T-helper 1 cell treated with Interleukin-12 subunit alpha and Interleukin-12 subunit beta and Interleukin-4 antibody, amounts not matched to agents 30 ng/mL and 1 ng/mL, for 36 hours (primary cell): Measurements from ENCODE around the gene CLN6. TPM values are rescaled to one million over a fixed set of nuclear protein-coding genes. Genes with fewer than 3 reads are reported as not detected.
"Not testable (repeated sequence)": the region's sequence is repeated elsewhere in the genome, so short reads cannot be mapped to it uniquely, and the experiment has no call there.

Experiments
- intact Hi-C: fragments of 100-400 bp; cut with micrococcal nuclease; formaldehyde crosslinking; loops from one replicate; pipeline ENCODE4 v1.15.1; 2024
- total RNA-seq: library from RNA; stranded (reverse); gene quantifications from 2 replicates; pipeline ENCODE4 v1.2.3, GENCODE V29; 2022

The CLN6 gene
- total RNA-seq, 1 donor from 2014 or later, result 69.1 TPM

DNA sequence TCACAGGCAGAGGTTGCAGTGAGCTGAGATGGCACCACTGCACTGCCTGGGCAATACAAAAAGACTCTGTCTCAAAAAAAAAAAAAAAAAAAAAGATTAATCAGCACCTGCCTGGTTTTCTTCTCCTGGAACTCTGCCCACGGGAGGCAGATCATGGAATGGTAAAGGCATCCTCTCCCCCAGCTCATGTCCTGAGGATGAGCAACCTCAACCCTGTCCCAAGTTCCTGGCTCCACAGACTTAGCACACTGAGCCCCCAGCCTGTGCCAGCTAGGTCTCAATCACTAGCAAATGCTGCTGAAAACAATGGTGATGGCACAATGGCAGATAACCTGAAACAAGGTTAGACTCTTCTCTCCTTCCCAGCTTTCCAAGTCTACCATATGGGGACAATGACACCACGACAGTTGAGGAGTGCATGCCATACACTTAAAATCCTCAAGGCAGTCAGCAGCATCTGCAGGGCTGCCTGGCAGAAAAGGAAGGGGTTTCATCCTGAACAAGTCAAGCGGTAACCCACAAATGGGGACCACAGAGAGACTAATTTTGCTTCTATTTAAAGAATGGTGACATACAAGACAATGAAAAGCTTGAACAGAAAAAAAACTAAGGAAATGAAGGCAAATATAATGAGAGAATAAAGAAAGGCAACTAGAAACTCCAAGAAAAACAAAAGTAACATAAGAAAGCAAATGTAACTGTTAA, 4.8 kb downstream of the CLN6 start:
- intact Hi-C loops, result no loop called here

DNA sequence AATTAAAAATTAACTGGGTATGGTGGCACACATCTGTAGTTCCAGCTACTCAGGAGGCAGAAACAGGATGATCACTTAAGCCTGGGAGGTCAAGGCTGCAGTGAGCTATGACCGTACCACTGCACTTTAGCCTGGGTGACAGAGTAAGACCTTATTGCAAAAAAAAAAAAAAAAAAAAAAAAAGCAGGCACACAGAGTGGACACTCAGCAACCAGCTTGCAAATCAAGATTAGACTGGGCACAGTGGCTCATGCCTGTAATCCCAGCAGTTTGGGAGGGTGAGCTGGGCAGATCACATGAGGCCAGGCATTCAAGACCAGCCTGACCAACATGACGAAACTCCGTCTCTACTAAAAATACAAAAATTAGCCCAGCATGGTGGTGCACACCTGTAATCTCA, 5.4 kb downstream of the CLN6 start:
- intact Hi-C loops, result no loop called here

DNA sequence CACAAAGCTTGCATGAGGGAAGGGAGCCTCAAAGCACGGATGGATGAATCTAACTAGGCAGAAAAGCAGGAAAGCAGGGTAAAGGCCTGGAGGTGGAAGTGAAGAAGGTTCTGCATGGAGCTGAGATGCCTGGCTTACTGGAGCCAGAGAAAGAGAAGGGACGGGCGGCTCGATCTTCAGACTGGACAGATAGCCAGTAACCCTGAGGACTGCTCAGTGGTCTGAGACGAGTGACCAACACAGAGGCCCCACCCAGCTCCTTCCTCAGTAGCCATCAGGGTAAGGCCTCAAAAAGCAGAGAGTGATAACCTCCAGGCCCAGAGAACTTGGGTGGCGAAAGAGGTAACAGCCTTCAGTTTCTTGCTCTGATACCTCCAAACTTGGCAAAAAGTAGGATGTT, 6.4 kb downstream of the CLN6 start:
- intact Hi-C loops, result no loop called here

DNA sequence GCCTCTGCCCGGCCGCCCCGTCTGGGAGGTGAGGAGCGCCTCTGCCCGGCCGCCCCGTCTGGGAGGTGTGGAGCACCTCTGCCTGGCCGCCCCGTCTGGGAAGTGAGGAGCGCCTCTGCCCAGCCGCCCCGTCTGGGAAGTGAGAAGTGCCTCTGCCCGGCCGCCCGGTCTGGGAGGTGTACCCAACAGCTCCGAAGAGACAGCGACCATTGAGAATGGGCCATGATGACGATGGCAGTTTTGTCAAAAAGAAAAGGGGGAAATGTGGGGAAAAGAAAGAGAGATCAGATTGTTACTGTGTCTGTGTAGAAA, 7.1 kb downstream of the CLN6 start:
- intact Hi-C loops, result not testable (repeated sequence)

- intact Hi-C loops, result not testable (repeated sequence)
Measured at GRCh38 chr15:68221530-68222431, 7.7 kb downstream of the CLN6 start.

DNA sequence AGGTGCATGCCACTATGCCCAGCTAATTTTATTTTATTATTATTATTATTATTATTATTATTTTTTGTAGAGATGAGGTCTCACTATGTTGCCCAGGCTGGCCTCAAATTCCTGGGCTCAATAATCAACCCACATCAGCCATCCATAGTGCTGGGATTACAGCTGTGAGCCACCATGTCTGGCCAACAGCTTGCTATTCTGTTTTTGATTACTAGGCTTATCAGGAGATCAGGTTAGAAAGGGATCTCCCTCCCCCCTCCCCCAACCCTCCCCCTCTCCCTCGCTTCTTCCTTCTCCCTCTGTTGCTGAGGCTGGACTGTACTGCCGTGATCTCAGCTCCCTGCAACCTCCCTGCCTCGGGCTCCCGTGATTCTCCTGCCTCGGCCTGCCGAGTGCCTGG, 8.6 kb downstream of the CLN6 start:
- intact Hi-C loops, result no loop called here

GRCh38 chr15:68220489-68220888, 9.0 kb downstream of the CLN6 start:
- intact Hi-C loops, result no loop called here

DNA sequence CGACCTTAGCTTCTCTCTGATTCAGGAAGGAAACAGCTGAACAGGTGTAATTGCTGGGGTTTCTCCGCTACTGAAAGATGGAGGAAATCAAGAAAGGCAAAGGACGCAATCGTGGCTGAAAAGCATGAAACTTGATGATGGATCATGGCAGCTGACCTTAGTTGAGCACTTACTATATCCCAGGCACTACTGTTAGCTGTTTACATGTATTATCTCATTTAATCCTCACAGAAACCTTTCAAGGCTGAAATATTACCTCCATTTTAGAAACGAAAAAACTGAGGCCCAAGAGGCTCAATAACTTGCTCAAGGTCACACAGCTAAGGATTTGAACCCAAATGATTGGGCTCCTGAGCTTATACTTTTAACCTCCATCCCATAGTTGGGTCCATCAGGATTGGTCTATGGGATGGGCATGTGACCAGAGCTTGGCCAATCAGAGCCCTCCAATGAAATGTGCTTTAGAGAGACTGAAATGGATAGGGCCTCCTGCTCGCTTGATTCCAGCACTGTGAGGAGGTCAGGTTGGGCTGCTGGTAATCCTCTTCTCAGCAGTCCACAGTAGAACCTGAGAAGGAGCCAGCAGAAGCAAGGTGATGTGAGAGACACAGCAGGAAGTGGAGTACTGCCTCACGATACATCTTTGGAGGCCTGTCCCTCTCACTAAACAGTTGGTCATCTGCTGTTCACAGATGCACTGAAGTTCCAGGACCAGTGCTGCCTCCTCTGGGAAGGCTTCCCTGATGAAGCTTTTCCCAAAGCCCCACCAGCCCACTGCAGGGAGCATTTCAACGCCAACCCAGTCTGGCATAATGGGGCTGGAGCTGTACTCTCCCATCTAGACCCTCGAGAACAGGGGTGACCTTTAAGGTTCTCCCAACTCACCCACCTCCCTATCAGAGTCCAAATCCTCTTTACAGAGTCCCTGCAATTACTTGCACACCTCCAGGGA, 10.4 kb downstream of the CLN6 start:
- intact Hi-C loops, result no loop called here

GRCh38 chr15:68218331-68218730, 11.2 kb downstream of the CLN6 start:
- intact Hi-C loops, result no loop called here

- intact Hi-C loops, result no loop called here
Measured at GRCh38 chr15:68217341-68217740, 12.2 kb downstream of the CLN6 start.

DNA sequence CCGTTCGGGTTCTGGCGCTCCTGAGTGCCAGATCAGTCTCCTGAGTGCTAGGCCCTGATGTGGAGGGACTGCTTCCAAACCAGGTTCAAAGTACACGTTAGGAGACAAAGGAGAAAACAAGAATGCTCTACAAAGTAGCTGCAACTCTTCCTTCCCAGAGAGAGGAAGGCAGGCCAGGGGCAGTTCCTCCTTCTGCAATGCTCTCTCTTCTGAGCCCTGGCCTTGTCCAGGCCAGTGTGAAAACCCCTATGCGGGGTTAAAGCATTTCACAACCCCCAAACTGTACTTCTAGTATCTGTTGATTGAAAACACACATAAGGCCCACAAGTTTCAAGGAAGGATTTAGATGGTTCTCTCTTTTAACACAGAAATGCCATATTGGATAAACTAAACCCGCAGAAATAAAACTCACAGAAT, 14.7 kb downstream of the CLN6 start:
- intact Hi-C loops, result no loop called here

- intact Hi-C loops, result no loop called here
Measured at GRCh38 chr15:68213991-68214837, 15.3 kb downstream of the CLN6 start.

DNA sequence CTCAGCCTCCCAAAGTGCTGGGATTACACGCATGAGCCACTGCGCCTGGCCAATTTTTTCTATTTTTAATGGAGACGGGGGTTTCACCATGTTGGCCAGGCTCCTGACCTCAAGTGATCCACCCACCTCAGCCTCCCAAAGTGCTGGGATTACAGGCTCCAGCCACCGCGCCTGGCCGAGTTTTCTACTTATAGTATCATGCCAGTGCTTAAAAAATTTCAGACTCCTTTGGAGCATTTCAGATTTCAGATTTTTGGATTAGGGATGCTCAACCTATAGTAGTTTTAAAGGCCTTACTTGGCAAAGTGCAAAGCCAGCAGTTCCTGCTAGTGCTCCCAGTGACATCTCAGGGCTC, 16.1 kb downstream of the CLN6 start:
- intact Hi-C loops, result not testable (repeated sequence)

DNA sequence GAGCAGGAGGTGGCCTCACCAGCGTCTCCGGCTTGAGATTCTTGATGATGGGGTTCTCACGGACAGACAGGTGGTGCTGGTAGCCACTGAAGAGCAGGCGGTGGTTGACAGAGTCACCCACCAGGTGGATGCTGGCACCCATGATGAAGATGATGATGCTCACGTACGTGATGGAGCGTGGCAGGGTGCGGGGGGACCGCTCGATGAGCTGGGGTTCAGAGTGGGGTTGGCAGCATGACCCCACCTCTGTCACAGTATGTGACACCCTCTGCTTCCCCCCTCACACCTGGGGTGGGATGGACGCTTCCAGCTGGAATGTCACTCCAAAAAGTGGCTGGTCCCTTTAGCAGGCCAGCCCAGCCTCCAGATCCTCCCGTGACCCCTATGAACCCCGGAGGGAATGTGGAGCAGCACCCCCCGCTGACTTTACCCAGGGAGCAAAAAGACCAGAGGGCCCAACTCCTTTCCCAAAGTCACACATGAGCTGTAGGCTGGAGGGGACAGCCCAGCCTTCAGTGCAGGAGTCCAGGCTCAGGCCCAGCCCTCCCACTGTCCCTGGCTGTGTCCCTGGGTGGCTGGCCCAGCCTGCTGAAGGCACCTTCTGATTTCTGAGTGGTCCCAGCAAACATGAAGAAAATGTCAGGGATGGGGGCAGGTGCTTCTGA, 17.7 kb downstream of the CLN6 start:
- intact Hi-C loops, result no loop called here

- intact Hi-C loops, result no loop called here
Measured at GRCh38 chr15:68210821-68211655, 18.5 kb downstream of the CLN6 start.

DNA sequence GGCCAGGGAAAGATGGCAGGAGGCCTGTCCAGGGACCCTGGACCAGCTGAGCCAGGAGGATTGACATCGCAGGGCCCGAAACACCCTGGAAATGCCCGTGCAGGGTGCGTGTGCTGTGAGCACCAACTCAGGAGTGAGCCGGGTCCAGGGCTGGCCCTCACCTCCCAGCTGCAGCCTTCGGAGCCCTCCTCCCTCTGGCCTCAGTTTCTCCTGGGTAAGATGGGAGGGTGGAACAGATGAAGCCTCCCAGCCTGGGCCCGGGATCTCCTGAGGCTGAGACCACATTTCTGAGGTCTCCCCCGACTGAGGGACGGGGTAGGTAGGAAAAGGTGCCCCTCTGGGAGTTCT, 19.1 kb downstream of the CLN6 start:
- intact Hi-C loops, result no loop called here

DNA sequence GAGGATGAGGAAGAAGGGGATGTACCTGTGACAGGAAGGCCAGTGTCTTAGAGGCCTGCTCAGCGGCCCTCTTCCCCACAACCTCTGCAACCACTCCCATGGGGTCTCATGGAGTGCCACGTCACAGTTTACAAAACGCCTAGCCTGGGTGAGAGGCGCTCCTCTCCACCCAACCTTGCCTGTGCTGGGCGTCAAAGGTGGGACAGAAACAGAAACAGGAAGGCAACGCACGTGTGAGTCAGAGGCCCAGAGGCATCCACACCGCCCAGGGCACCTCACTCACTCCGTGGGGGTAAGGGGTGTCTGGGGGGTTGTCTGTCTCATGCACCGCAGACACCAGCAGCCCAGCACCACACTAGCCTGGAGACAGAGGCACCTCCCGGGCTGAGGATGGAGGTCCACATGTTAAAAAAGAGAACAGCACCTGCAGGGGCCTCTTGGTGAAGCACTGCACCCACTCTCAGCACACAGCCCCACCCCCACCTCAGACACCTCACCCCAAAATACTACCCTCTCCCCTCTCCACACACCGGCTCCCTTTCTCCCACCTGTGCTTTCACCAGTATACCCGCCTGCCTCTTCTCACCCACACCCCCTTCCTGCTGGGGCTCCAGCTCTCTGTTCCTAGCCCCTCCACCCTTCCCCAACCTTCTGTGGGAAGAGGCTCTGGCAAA, 19.7 kb downstream of the CLN6 start:
- intact Hi-C loops, result loop anchor here (1.0 to 5.0 kb wide), 3 partner anchors 19 to 368 kb away; partner anchors contain the start of genes CLN6 and RNU6-1

GRCh38 chr15:68209272-68209671, 20.3 kb downstream of the CLN6 start:
- intact Hi-C loops, result loop anchor here (1.0 to 5.0 kb wide), 3 partner anchors 20 to 367 kb away; partner anchors contain the start of genes CLN6 and RNU6-1
